Choroid plexus epithelial cell (primary cell): Measurements from ENCODE around the gene DACT3.

Experiments used
- DNase-seq: peaks from one replicate; pipeline ENCODE4 v3.0.0-alpha.2; 2010; ENCODE audit warnings: low read depth
- H3K4me3 ChIP-seq: 2 replicates; pipeline ENCODE4 v1.5.1; 2011; ENCODE audit warnings: low read depth, mild to moderate bottlenecking, control low read depth, low read length, moderate library complexity
- CTCF ChIP-seq: conservative IDR thresholded peaks from 2 replicates; pipeline ENCODE4 v1.5.1; 2011; ENCODE audit warnings: low read depth, mild to moderate bottlenecking, control low read depth, inconsistent platforms, low read length, moderate library complexity

The DACT3 gene

GRCh38 chr19:46606681-46607447 lies 54.1 kb downstream of the DACT3 start:
- no peak overlapping the region for H3K4me3 ChIP-seq
- no peak for TF ChIP-seq CTCF
- DNase-seq: no peak

- TF ChIP-seq CTCF: no peak
- DNase-seq: no peak
- no peak overlapping the region for H3K4me3 ChIP-seq
These were observed 55.0 kb downstream of the DACT3 start for GRCh38 chr19:46606019-46606418.

- H3K4me3 ChIP-seq: no peak overlapping the region
- no peak for TF ChIP-seq CTCF
- DNase-seq: no peak
These were observed 55.6 kb downstream of the DACT3 start for GRCh38 chr19:46605356-46605821.

- no peak overlapping the region for H3K4me3 ChIP-seq
- no peak for DNase-seq
- peak; percentile 11 for TF ChIP-seq CTCF
These were observed 56.1 kb downstream of the DACT3 start for GRCh38 chr19:46604781-46605355.

GRCh38 chr19:46603752-46604231 lies 57.2 kb downstream of the DACT3 start:
- TF ChIP-seq CTCF: no peak
- peak overlapping the region; percentile 96 for H3K4me3 ChIP-seq
- DNase-seq: no peak

- TF ChIP-seq CTCF: no peak
- no peak for DNase-seq
- peak overlapping the region; percentile 96 for H3K4me3 ChIP-seq
These were observed 57.8 kb downstream of the DACT3 start for GRCh38 chr19:46603195-46603637.
